MM.1S (cell line): ENCODE results near the gene ACOX3.

Experiments used
- DNase-seq: peaks from one replicate; pipeline ENCODE4 v3.0.0-alpha.2; 2015
- H2AFZ ChIP-seq: fragments of 300-600 bp; sonication (generic); 2 replicates; pipeline ENCODE4 v1.6.0; 2016; ENCODE audit warnings: antibody characterized with exemption, low read length
- H3F3A ChIP-seq: fragments of 300-600 bp; sonication (generic); 2 replicates; pipeline ENCODE4 v1.6.1; 2016; ENCODE audit warnings: mild to moderate bottlenecking, antibody characterized with exemption, low read length, moderate library complexity, mixed read lengths; ENCODE audit not compliant: insufficient read depth
- H3K27ac ChIP-seq: fragments of 300-600 bp; sonication (generic); 2 replicates; pipeline ENCODE4 v1.5.1; 2016; ENCODE audit warnings: mild to moderate bottlenecking, low read length
- H3K27me3 ChIP-seq: fragments of 300-600 bp; sonication (generic); replicated peaks from 2 replicates; pipeline ENCODE4 v1.6.0; 2016; ENCODE audit warnings: low read length; ENCODE audit not compliant: insufficient read depth
- H3K36me3 ChIP-seq: fragments of 300-600 bp; sonication (generic); replicated peaks from 2 replicates; pipeline ENCODE4 v1.6.1; 2016; ENCODE audit warnings: mild to moderate bottlenecking, low read length, mixed read lengths; ENCODE audit not compliant: insufficient read depth
- H3K4me1 ChIP-seq: fragments of 300-600 bp; sonication (generic); 2 replicates; pipeline ENCODE4 v1.6.1; 2016; ENCODE audit warnings: low read length, mixed read lengths
- H3K4me2 ChIP-seq: fragments of 300-600 bp; sonication (generic); 2 replicates; pipeline ENCODE4 v1.6.0; 2016; ENCODE audit warnings: low read depth, low read length
- H3K4me3 ChIP-seq: fragments of 300-600 bp; sonication (generic); 2 replicates; pipeline ENCODE4 v1.5.1; 2016; ENCODE audit warnings: low read length, mixed read lengths
- H3K79me2 ChIP-seq: fragments of 300-600 bp; sonication (generic); 2 replicates; pipeline ENCODE4 v1.6.1; 2016; ENCODE audit warnings: mixed run types, low read length, mixed read lengths
- H3K9ac ChIP-seq: fragments of 300-600 bp; sonication (generic); 2 replicates; pipeline ENCODE4 v1.6.1; 2016; ENCODE audit warnings: low read length, mixed read lengths
- H3K9me2 ChIP-seq: fragments of 300-600 bp; sonication (generic); replicated peaks from 2 replicates; pipeline ENCODE4 v1.6.1; 2016; ENCODE audit warnings: mild to moderate bottlenecking, low read length, mixed read lengths; ENCODE audit not compliant: insufficient read depth
- H3K9me3 ChIP-seq: fragments of 300-600 bp; sonication (generic); replicated peaks from 2 replicates; pipeline ENCODE4 v1.6.1; 2016; ENCODE audit warnings: mild to moderate bottlenecking, low read length, mixed read lengths; ENCODE audit not compliant: insufficient read depth
- H4K20me1 ChIP-seq: fragments of 300-600 bp; sonication (generic); 2 replicates; pipeline ENCODE4 v1.6.1; 2016; ENCODE audit warnings: mild to moderate bottlenecking, low read length, moderate library complexity, mixed read lengths; ENCODE audit not compliant: insufficient read depth
- CTCF ChIP-seq: fragments of 300-600 bp; sonication (generic); IDR thresholded peaks from 2 replicates; pipeline ENCODE4 v1.5.1; 2016; ENCODE audit warnings: antibody characterized with exemption, low read length, mixed read lengths
- EZH2 ChIP-seq: fragments of 300-600 bp; sonication (generic); optimal IDR thresholded peaks from 2 replicates; pipeline ENCODE3; 2017; ENCODE audit warnings: low read depth, mild to moderate bottlenecking, antibody characterized with exemption, low read length, mixed read lengths
- EZH2phosphoT487 ChIP-seq: fragments of 300-600 bp; sonication (generic); IDR thresholded peaks from 2 replicates; pipeline ENCODE4 v1.6.1; 2018; ENCODE audit warnings: antibody characterized with exemption, low read length

Gene ACOX3

GRCh38 chr4:8446122-8446521 lies 5.6 kb upstream of the ACOX3 start:
- Histone ChIP-seq H4K20me1 (no peaks in the 10 kb centered on the region), H3K27me3 (no peaks in the 10 kb centered on the region), H3K4me1 (peaks cover 14% of the 10 kb centered on the region), H3K27ac (no peak overlapping the region), H3K36me3 (no peaks in the 10 kb centered on the region; the same call in 1 of the 2 replicates), H3K79me2 (peaks cover 59% of the 10 kb centered on the region), H2AFZ (no peak overlapping the region), H3K4me2 (no peak overlapping the region), H3K9ac (no peak overlapping the region), H3K9me3 (no peaks in the 10 kb centered on the region), H3K4me3 (no peak overlapping the region), H3F3A (no peaks in the 10 kb centered on the region), H3K9me2 (no peaks in the 10 kb centered on the region)
- TF ChIP-seq EZH2phosphoT487 (no peak), CTCF (no peak), EZH2 (no peak)
- DNase-seq, result no peak

- Histone ChIP-seq H2AFZ (no peak overlapping the region), H3K4me3 (no peak overlapping the region), H3K36me3 (no peaks in the 10 kb centered on the region; the same call in 1 of the 2 replicates), H3K27me3 (no peaks in the 10 kb centered on the region), H4K20me1 (no peaks in the 10 kb centered on the region), H3K9me2 (no peaks in the 10 kb centered on the region), H3K9ac (no peak overlapping the region), H3F3A (no peaks in the 10 kb centered on the region), H3K4me1 (peaks cover 21% of the 10 kb centered on the region), H3K79me2 (peaks cover 82% of the 10 kb centered on the region), H3K27ac (no peak overlapping the region), H3K9me3 (no peaks in the 10 kb centered on the region), H3K4me2 (no peak overlapping the region)
- DNase-seq, result no peak
- no peak for TF ChIP-seq CTCF
- no peak for TF ChIP-seq EZH2
- TF ChIP-seq EZH2phosphoT487, result no peak
Measured at GRCh38 chr4:8443801-8444200, 3.3 kb upstream of the ACOX3 start.

- Histone ChIP-seq H2AFZ (no peak overlapping the region), H3F3A (no peaks in the 10 kb centered on the region), H3K9me3 (no peaks in the 10 kb centered on the region), H3K27me3 (no peaks in the 10 kb centered on the region), H3K4me3 (no peak overlapping the region), H3K27ac (no peak overlapping the region), H3K9ac (no peak overlapping the region), H3K4me2 (peak overlapping the region; percentile 97; the same call in 1 of the 2 replicates), H3K79me2 (peaks cover 87% of the 10 kb centered on the region), H3K4me1 (peaks cover 21% of the 10 kb centered on the region), H3K36me3 (no peaks in the 10 kb centered on the region; the same call in 1 of the 2 replicates), H3K9me2 (no peaks in the 10 kb centered on the region), H4K20me1 (no peaks in the 10 kb centered on the region)
- TF ChIP-seq CTCF (no peak), EZH2phosphoT487 (no peak), EZH2 (no peak)
- DNase-seq, result no peak
Measured at GRCh38 chr4:8442596-8443358, 2.3 kb upstream of the ACOX3 start.
